ENCODE data around the gene ATP8A2. TPM values are rescaled to one million over a fixed set of nuclear protein-coding genes. Genes with fewer than 3 reads are reported as not detected.

The ATP8A2 gene
- total and polyA plus RNA-seq, 2 of the 8 experiments (the other 6 are each of a cell fraction or from before 2014, with no cell fraction given) = 2.4 to 8.3 TPM

DNA sequence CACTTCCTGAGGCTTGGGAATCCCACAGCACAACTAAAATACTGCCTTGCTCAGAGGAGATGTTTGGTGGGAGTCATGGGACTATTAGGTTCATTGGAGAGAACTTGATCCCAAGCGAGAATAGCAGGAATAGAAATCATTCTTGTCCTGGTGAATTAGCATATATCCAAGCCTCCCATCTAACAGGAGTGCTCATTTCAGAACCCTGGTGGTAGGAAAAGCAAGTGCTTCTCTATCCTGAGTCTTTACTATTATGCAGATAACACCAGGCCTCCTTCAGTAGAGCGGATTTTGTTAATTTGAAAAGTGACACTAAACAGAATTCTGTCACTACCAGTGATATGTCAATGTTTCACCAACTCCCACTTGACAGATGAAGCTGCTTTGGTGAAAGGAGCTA, 199.5 kb downstream of the ATP8A2 start:
- no peak for DNase-seq (ENCODE audit: low read depth in 1 of 2, low spot score in 2 of 2)

More for the DNA sequence above, 199.5 kb downstream of the ATP8A2 start:
- Histone ChIP-seq H2BK120ac (replicated peaks; ENCODE audit: low read depth, low read length) (no peak overlapping the region), H2BK12ac (ENCODE audit: low read depth, low read length) (no peak overlapping the region), H3K9ac (replicated peaks in 1 of 4; ENCODE audit: extremely low read depth in 1 of 4, low read depth in 3 of 4, low read length in 3 of 4) (no peak overlapping the region), H3K23ac (ENCODE audit: insufficient read length) (no peak overlapping the region), H3K18ac (ENCODE audit: extremely low read depth, low read length) (no peak overlapping the region), H3K14ac (ENCODE audit: insufficient read length) (no peak overlapping the region), H3K36me3 (ENCODE audit: control insufficient read depth in 2 of 4, insufficient read depth in 4 of 4, low read length in 3 of 4) (no peaks in the 10 kb centered on the region; a peak in 2 of 8 replicates), H3K4me1 (replicated peaks in 1 of 4; ENCODE audit: control insufficient read depth in 3 of 4, insufficient read depth in 4 of 4, low read length in 3 of 4) (no peaks in the 10 kb centered on the region), H3K27ac (ENCODE audit: low read depth, low read length) (no peak overlapping the region), H3K9me3 (ENCODE audit: insufficient read depth in 2 of 2, low read depth in 1 of 2, low read length in 1 of 2) (no peaks in the 10 kb centered on the region), H3K4me2 (ENCODE audit: insufficient read depth in 1 of 2, low read depth in 2 of 2, low read length in 2 of 2) (no peak overlapping the region), H3K27me3 (replicated peaks in 1 of 4; ENCODE audit: control insufficient read depth in 3 of 4, extremely low read depth in 1 of 4, insufficient read depth in 3 of 4, low read length in 3 of 4) (no peaks in the 10 kb centered on the region), H3K79me2 (ENCODE audit: control insufficient read depth in 1 of 2, insufficient read depth in 2 of 2, low read length in 2 of 2) (no peaks in the 10 kb centered on the region), H2AFZ (ENCODE audit: low read length) (no peak overlapping the region), H2AK5ac (ENCODE audit: low read depth, low read length) (no peak overlapping the region), H4K8ac (ENCODE audit: extremely low read depth, insufficient read depth, low read length) (no peak overlapping the region), H3K4ac (replicated peaks; ENCODE audit: insufficient read length, low read depth, low read length) (no peak overlapping the region), H3K56ac (replicated peaks; ENCODE audit: insufficient read length, low read depth, low read length) (no peak overlapping the region), H4K20me1 (replicated peaks in 1 of 2; ENCODE audit: control insufficient read depth in 1 of 2, insufficient read depth in 2 of 2, low read length in 2 of 2) (no peaks in the 10 kb centered on the region), H4K91ac (replicated peaks; ENCODE audit: insufficient read length, low read length) (no peak overlapping the region), H3K23me2 (ENCODE audit: low read depth, low read length) (no peaks in the 10 kb centered on the region; the same call in 1 of the 2 replicates), H3K4me3 (ENCODE audit: extremely low read depth in 1 of 4, insufficient read depth in 2 of 4, low read depth in 3 of 4, low read length in 4 of 4) (no peak overlapping the region), H2BK20ac (ENCODE audit: low read length) (no peak overlapping the region), H2BK5ac (ENCODE audit: low read depth, low read length) (no peak overlapping the region), H4K5ac (ENCODE audit: insufficient read length, low read depth, low read length) (no peak overlapping the region), H2BK15ac (ENCODE audit: low read length) (no peak overlapping the region), H3K79me1 (ENCODE audit: low read depth, low read length) (no peaks in the 10 kb centered on the region)
- no peak for FAIRE-seq
- no peak for TF ChIP-seq ASH2L (IDR thresholded peaks at IDR 0.05; ENCODE audit: low read length)
- TF ChIP-seq, protein P1, sequence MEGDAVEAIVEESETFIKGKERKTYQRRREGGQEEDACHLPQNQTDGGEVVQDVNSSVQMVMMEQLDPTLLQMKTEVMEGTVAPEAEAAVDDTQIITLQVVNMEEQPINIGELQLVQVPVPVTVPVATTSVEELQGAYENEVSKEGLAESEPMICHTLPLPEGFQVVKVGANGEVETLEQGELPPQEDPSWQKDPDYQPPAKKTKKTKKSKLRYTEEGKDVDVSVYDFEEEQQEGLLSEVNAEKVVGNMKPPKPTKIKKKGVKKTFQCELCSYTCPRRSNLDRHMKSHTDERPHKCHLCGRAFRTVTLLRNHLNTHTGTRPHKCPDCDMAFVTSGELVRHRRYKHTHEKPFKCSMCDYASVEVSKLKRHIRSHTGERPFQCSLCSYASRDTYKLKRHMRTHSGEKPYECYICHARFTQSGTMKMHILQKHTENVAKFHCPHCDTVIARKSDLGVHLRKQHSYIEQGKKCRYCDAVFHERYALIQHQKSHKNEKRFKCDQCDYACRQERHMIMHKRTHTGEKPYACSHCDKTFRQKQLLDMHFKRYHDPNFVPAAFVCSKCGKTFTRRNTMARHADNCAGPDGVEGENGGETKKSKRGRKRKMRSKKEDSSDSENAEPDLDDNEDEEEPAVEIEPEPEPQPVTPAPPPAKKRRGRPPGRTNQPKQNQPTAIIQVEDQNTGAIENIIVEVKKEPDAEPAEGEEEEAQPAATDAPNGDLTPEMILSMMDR (IDR thresholded peaks at IDR 0.05; ENCODE audit: control extremely low read depth in 1 of 3, insufficient read depth in 1 of 3, low read depth in 1 of 3, low read length in 3 of 3) = peak in 2 of 3 experiments; percentile 6 to 43; a peak in 2 of 4 replicates
- POLR2A ChIA-PET (ENCODE audit: partially characterized antibody) = no interaction called here
- CTCF ChIA-PET (ENCODE audit: partially characterized antibody) = interaction anchor here (0.8 to 1.9 kb wide), 11 partner anchors 9 to 527 kb away, joined by 3 to 5 read pairs (median 3); no protein-coding TSS in a partner anchor
- WGBS, 2 experiments (ENCODE audit: extremely low coverage in 1 of 2, insufficient coverage in 1 of 2, insufficient read length in 1 of 2, insufficient replicate concordance in 2 of 2, low coverage in 1 of 2, low lambda C conversion rate in 2 of 2, missing lambda C conversion rate in 1 of 2) = 97% methylated on average over 2 of the region's 2 CpGs; no CpG with 5 or more reads in 1 of the 2 experiments

Measured in H1 (cell line).